Activated T-helper 2 cell treated with anti-CD3 and anti-CD28 coated beads, Interferon-gamma antibody, Interleukin-2, Interleukin-4, amounts not matched to agents 10 μg/mL and 5 μg/mL and 100 μg/mL, durations not matched to agents 14 hours and 24 hours and 36 hours (primary cell): ENCODE results near the gene IGFL3. TPM values are rescaled to one million over a fixed set of nuclear protein-coding genes. Genes with fewer than 3 reads are reported as not detected.
"Not testable (repeated sequence)": the region's sequence is repeated elsewhere in the genome, so short reads cannot be mapped to it uniquely, and the experiment has no call there.

ENCODE experiments used
- DNase-seq: peaks from one replicate; pipeline ENCODE4 v3.0.0; 2021; ENCODE audit warnings: low spot score
- H3K27ac Mint-ChIP-seq: one replicate; pipeline ENCODE4 v1.8.0; 2021; ENCODE audit warnings: mixed read lengths
- H3K27me3 Mint-ChIP-seq: one replicate; pipeline ENCODE4 v1.8.0; 2021; ENCODE audit warnings: low read depth, mixed read lengths
- H3K36me3 Mint-ChIP-seq: one replicate; pipeline ENCODE4 v1.8.0; 2021; ENCODE audit warnings: low read depth, mixed read lengths
- H3K4me1 Mint-ChIP-seq: one replicate; pipeline ENCODE4 v1.8.0; 2021; ENCODE audit warnings: low read depth, mixed read lengths
- H3K4me3 Mint-ChIP-seq: one replicate; pipeline ENCODE4 v1.8.0; 2021; ENCODE audit warnings: low read depth, mild to moderate bottlenecking, moderate library complexity, mixed read lengths
- H3K9me3 Mint-ChIP-seq: one replicate; pipeline ENCODE4 v1.8.0; 2021; ENCODE audit warnings: mixed read lengths
- intact Hi-C: fragments of 100-400 bp; cut with micrococcal nuclease; formaldehyde crosslinking; loops from one replicate; pipeline ENCODE4 v1.15.1; 2023
- total RNA-seq: library from RNA; stranded (reverse); gene quantifications from 2 replicates; pipeline ENCODE4 v1.2.3, GENCODE V29; 2022

IGFL3 gene
- total RNA-seq, 1 donor from 2014 or later = not detected

DNA sequence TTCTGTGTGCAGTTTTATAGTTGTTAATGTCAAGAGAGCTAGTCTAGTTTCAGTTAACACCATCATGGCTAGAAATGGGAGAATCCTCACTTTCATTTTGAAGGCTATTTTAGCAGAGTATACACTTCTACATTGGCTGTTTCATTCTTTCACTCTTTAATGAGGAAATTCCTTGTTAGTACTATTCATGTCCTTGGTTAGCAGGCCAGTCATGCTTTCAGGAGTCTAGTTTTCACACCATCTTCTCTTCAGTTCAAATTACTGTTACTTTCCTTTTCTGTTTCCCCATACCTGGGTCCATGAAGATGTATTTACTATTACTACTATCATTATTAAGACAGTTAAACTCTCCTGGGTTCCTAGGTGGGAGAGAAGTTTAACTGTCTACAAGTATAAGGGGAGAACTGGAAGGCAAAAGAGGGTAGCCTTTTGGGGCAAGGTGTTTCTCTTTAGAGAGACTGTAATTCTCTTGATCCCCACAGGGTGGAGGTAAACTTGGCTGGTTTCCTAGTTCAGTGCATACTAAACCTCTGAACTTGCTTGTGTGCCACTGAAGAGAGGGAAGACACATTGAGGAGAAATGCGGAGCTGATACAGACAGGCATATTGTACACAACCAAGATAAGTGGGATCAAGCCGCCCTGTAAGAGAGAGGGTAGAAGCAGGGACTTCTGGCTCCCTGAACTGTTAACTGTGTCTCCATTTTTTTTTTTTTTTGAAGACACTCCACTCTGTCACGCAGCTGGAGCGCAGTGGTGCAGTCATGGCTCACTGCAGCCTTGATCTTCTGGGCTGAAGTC is 42.4 kb downstream of the IGFL3 start:
- H3K4me1 Mint-ChIP-seq = peaks cover 2% of the 10 kb centered on the region
- H3K36me3 Mint-ChIP-seq = no peaks in the 10 kb centered on the region
- H3K9me3 Mint-ChIP-seq = peaks cover 23% of the 10 kb centered on the region
- DNase-seq = no peak
- intact Hi-C loops = loop anchor here (2.0 kb wide), 1 partner anchor 183 kb away; no protein-coding TSS in a partner anchor
- H3K27me3 Mint-ChIP-seq = peaks cover 56% of the 10 kb centered on the region
- H3K27ac Mint-ChIP-seq = no peak overlapping the region
- H3K4me3 Mint-ChIP-seq = no peak overlapping the region

DNA sequence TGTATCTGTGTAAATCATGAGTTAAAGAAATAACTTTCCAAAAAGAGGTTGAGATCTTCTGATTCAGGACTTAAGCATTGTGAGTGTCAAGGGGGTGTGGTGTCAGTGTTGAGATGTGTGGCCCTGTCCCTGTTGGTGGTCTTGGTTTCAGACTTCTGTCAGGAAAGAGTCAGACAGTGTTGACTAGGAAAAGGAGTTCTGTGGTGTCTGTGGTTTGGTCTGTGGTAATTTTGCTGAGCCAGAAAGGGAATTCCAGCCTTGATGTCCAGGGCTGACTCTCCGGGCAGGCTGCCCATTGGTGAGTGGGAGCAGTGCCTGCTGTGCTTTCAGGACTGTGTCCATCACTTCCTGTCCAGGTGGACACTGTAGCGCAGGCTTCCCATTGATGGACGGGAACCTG is 43.9 kb downstream of the IGFL3 start:
- DNase-seq = no peak
- Mint-ChIP-seq H3K27ac (no peak overlapping the region), H3K4me1 (peaks cover 4% of the 10 kb centered on the region), H3K27me3 (peaks cover 70% of the 10 kb centered on the region), H3K36me3 (no peaks in the 10 kb centered on the region), H3K4me3 (no peak overlapping the region), H3K9me3 (peaks cover 8% of the 10 kb centered on the region)
- intact Hi-C loops = no loop called here

DNA sequence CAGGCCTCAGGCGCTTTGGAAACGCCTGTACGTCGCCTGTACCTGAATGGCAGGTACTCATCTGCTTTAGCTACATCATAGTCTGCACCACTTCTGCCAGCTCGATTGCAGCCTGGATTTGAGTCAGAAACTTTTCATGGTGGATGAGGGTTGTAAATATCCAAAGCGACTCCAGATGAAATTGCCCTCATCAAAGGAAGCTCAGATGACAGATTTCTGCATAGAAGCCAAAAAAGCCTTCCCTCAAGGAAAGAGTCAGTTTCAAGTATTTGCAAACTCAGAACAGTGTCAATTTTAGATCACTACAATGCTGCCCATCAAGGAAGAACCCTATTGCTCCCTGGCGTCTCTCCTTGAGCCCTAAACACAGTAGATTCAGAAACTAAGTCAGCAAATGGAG is 44.9 kb downstream of the IGFL3 start:
- H3K4me1 Mint-ChIP-seq = peaks cover 4% of the 10 kb centered on the region
- no peaks in the 10 kb centered on the region for H3K36me3 Mint-ChIP-seq
- peaks cover 72% of the 10 kb centered on the region for H3K27me3 Mint-ChIP-seq
- no peak overlapping the region for H3K27ac Mint-ChIP-seq
- H3K4me3 Mint-ChIP-seq = no peak overlapping the region
- intact Hi-C loops = loop anchor here (5.0 kb wide), 2 partner anchors 333 to 413 kb away; partner anchors contain the start of gene CCDC8
- peaks cover 4% of the 10 kb centered on the region for H3K9me3 Mint-ChIP-seq
- DNase-seq = no peak

DNA sequence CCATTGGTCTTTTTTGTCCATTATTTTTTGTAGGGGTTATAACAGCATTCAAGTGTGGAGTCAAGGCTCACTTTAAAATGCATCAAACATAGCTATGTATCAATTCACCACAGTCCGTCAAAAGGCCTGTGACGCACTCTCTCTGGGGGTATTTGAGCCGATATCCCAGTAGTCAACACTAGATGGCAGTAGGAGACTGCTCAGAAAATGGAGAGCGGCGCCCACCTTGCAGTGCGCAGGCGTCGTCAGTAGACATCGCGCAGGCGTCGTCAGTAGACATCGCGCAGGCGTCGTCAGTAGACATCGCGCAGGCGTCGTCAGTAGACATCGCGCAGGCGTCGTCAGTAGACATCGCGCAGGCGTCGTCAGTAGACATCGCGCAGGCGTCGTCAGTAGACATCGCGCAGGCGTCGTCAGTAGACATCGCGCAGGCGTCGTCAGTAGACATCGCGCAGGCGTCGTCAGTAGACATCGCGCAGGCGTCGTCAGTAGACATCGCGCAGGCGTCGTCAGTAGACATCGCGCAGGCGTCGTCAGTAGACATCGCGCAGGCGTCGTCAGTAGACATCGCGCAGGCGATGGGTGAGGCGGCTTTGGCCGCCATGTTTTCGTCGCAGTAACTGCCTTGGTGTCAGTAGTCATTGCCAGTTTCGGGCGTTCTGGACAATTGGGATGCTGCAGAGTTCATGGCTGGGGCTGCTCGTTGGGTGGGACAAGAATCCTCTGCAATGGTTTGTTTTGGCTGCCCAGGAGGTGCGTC is 45.7 kb downstream of the IGFL3 start:
- not testable (repeated sequence) for H3K27ac Mint-ChIP-seq, DNase-seq, H3K9me3 Mint-ChIP-seq, H3K36me3 Mint-ChIP-seq, H3K4me3 Mint-ChIP-seq, H3K4me1 Mint-ChIP-seq
- peaks cover 72% of the 10 kb centered on the region for H3K27me3 Mint-ChIP-seq
- intact Hi-C loops = loop anchor here (1.0 to 5.0 kb wide), 4 partner anchors 111 to 414 kb away; partner anchors contain the start of gene CCDC8

DNA sequence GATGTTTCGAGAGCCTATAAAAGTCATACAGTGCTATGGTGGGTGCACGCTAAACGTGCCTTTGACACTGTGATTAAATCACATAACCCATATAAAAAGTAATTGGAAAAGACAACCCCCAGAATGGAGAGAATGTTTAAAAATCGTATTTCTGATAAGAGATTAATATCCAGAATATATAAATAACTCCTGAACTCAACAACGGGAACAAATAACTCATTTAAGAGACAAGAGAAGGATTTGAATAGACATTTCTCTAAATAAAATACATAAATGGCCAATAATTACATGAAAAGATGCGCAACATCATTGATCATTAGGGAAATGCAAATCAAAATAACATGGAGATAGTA is 46.7 kb downstream of the IGFL3 start:
- no peak for DNase-seq
- H3K27me3 Mint-ChIP-seq = peaks cover 76% of the 10 kb centered on the region
- intact Hi-C loops = loop anchor here (1.0 to 5.0 kb wide), 5 partner anchors 48 to 415 kb away; partner anchors contain the start of gene CCDC8
- no peaks in the 10 kb centered on the region for H3K36me3 Mint-ChIP-seq
- H3K4me3 Mint-ChIP-seq = no peak overlapping the region
- no peak overlapping the region for H3K27ac Mint-ChIP-seq
- H3K9me3 Mint-ChIP-seq = peaks cover 4% of the 10 kb centered on the region
- peaks cover 4% of the 10 kb centered on the region for H3K4me1 Mint-ChIP-seq

DNA sequence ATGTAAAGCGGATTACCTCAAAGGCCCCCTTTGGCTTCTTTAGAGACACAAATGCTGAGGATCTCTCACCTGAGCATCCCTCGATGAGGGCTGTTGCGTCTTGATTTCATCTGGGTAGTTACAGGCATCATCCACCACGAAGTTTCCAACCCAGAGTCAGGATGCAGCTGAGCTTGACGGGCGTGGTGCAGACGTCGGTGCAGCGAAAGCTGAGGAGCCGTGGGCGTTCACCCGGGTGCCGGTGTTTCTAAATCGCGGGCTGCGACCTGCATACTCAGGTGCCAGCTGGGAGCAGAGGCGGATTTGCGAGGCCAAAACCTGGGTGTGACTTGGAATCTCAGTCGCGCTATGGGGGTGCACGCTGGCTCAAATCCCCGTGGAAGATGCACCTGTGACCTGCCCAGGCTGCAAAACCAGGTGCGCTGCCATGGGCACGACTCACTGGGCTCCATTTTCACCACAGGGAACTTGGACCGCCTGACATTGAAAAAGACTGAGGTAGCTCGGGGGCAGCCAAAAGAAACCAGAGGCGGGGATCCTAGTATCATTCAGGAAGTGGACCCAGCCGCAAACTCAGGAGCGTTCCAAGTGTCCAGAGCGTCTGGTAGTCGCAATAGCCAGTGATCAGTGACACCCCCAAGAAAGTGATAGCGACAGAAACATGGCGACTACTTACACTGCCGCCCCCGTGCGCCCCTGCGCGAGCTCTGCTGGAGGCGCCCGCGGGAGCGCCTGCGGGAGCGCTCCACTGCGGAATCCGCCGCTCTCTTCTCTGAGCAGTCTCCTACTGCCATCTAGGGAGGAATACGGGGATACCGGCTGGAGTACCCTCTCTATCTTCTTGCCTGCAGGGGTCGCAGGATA is 47.3 kb downstream of the IGFL3 start:
- peaks cover 77% of the 10 kb centered on the region for H3K27me3 Mint-ChIP-seq
- peaks cover 4% of the 10 kb centered on the region for H3K4me1 Mint-ChIP-seq
- intact Hi-C loops = loop anchor here (1.0 to 5.0 kb wide), 3 partner anchors 48 to 415 kb away; partner anchors contain the start of gene CCDC8
- H3K36me3 Mint-ChIP-seq = no peaks in the 10 kb centered on the region
- H3K4me3 Mint-ChIP-seq = no peak overlapping the region
- H3K9me3 Mint-ChIP-seq = peaks cover 4% of the 10 kb centered on the region
- no peak overlapping the region for H3K27ac Mint-ChIP-seq
- DNase-seq = no peak

DNA sequence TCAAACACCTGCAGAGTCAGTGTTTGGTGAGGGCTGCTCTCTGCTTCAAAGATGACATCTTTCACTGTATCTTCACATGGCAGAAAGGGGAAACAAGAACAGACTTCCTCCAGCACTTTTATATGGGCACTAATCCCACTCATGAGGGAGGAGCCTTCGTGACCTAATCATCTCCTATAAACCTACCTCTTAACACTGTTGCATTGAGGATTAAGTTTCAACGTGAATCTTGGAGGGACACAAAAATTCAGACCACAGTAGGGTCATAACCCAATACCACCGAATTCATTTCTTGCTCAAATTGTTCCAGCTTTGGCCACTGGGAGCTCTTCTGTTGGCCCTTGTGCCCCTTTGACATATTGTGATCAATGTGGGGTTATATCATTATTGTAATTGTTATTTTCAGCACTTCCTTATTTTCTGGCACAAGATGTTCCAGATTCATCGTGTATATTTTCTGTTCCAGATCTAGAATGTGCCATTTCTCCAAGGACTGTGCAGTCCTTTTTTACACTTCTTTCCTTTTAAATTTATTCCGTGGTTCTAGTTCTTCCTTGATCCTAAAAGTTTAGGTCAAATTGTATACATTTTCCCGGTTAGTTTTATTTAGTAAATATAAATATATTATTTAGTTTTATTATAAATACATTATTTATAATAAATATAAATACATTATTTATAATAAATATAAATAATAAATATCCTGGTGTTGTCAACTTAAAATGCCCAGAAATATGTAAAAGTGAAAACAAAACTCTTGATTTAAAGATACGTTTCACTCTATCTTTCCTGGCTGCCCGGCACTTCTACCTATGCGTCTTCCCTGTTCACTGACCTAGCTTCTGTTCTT is 48.2 kb downstream of the IGFL3 start:
- Mint-ChIP-seq H3K9me3 (peaks cover 4% of the 10 kb centered on the region), H3K4me1 (peaks cover 4% of the 10 kb centered on the region), H3K4me3 (no peak overlapping the region), H3K36me3 (no peaks in the 10 kb centered on the region), H3K27ac (no peak overlapping the region), H3K27me3 (peaks cover 71% of the 10 kb centered on the region)
- no peak for DNase-seq
- intact Hi-C loops = loop anchor here (5.0 kb wide), 2 partner anchors 336 to 416 kb away; partner anchors contain the start of gene CCDC8

DNA sequence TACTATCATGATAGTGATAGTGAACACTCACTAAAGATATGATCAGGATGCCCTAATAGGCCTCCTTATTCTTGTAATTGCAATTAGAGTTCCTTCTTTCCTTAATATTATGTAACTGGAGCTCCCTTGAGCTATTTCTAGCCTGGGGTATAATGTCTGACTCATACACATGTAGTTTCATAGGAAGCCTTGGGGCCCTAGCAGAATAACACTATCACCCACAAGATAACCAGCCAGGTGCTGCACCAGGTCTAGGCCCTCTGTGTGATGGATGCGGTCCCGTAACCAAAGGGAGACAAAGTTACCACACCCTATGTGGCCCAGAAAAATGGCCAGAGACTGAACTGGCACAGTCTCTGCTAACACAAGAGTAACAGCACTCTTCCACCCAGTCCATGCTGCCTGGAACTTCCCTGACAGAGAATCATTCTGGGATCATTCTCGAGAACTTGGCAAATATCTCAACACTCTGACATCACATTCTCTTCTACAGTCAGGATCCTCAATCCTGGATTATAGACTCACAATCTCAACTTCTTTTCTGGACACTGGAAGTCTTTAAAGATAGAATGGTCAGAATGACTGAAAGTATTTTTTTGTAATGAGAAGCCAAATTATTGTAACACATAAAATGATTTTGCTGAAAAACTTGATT is 51.1 kb downstream of the IGFL3 start:
- peaks cover 4% of the 10 kb centered on the region for H3K9me3 Mint-ChIP-seq
- peaks cover 72% of the 10 kb centered on the region for H3K27me3 Mint-ChIP-seq
- H3K27ac Mint-ChIP-seq = no peak overlapping the region
- H3K4me1 Mint-ChIP-seq = peaks cover 7% of the 10 kb centered on the region
- intact Hi-C loops = no loop called here
- no peak overlapping the region for H3K4me3 Mint-ChIP-seq
- H3K36me3 Mint-ChIP-seq = no peaks in the 10 kb centered on the region
- no peak for DNase-seq

Other genes starting within 250 kb of the IGFL3 start
- gene IRF2BP1, start 238.5 kb downstream of the IGFL3 start, total RNA-seq = 15.7 and 17.1 TPM in 2 replicates
- 7.3 and 8.6 TPM in 2 replicates for gene MYPOP, start 222.1 kb downstream of the IGFL3 start, total RNA-seq
- not detected in 2 replicates for gene NANOS2, start 209.9 kb downstream of the IGFL3 start, total RNA-seq
- gene NOVA2, start 150.8 kb downstream of the IGFL3 start, total RNA-seq = 0.14 TPM in 1 of 2 replicates, not detected in the other
- 25.3 and 31.2 TPM in 2 replicates for gene CCDC61, start 129.2 kb downstream of the IGFL3 start, total RNA-seq
- gene PGLYRP1, start 101.6 kb downstream of the IGFL3 start, total RNA-seq = not detected in 2 replicates
- gene IGFL4, start 83.7 kb downstream of the IGFL3 start, total RNA-seq = not detected in 2 replicates
- gene IGFL2, start 23.6 kb upstream of the IGFL3 start, total RNA-seq = 0.46 TPM in 1 of 2 replicates, not detected in the other
- not detected in 2 replicates for gene IGFL1, start 105.1 kb upstream of the IGFL3 start, total RNA-seq
- gene HIF3A, start 172.4 kb upstream of the IGFL3 start, total RNA-seq = not detected in 2 replicates
- gene PPP5C, start 222.4 kb upstream of the IGFL3 start, total RNA-seq = 136 TPM in 2 replicates